ENCODE results near the gene ABCA4. TPM values are rescaled to one million over a fixed set of nuclear protein-coding genes. Genes with fewer than 3 reads are reported as not detected.

Gene ABCA4
- total RNA-seq, 2 experiments from 2014 or later, result not detected

- DNase-seq, result no peak
- Mint-ChIP-seq H3K27me3 (peaks cover 32% of the 10 kb centered on the region), H3K9me3 (ENCODE audit: low read depth) (no peaks in the 10 kb centered on the region), H3K27ac (no peak overlapping the region), H3K4me1 (no peaks in the 10 kb centered on the region), H3K36me3 (no peaks in the 10 kb centered on the region), H3K4me3 (no peak overlapping the region)
- no peak for ATAC-seq
- CTCF ChIA-PET, result interaction anchor here (1.7 kb wide), 2 partner anchors 14 to 17 kb away, joined by 4 to 5 read pairs; no protein-coding TSS in a partner anchor
Measured at GRCh38 chr1:94056171-94056570, 64.8 kb downstream of the ABCA4 start.

- ATAC-seq (no peak), DNase-seq (no peak)
- H3K27ac Mint-ChIP-seq, result no peak overlapping the region
- no peaks in the 10 kb centered on the region for H3K4me1 Mint-ChIP-seq
- CTCF ChIA-PET, result interaction anchor here (1.7 kb wide), 2 partner anchors 13 to 16 kb away, joined by 4 to 5 read pairs; no protein-coding TSS in a partner anchor
- H3K9me3 Mint-ChIP-seq (ENCODE audit: low read depth), result no peaks in the 10 kb centered on the region
- H3K36me3 Mint-ChIP-seq, result no peaks in the 10 kb centered on the region
- peaks cover 32% of the 10 kb centered on the region for H3K27me3 Mint-ChIP-seq
- no peak overlapping the region for H3K4me3 Mint-ChIP-seq
Measured at GRCh38 chr1:94055459-94056122, 65.4 kb downstream of the ABCA4 start.

DNA sequence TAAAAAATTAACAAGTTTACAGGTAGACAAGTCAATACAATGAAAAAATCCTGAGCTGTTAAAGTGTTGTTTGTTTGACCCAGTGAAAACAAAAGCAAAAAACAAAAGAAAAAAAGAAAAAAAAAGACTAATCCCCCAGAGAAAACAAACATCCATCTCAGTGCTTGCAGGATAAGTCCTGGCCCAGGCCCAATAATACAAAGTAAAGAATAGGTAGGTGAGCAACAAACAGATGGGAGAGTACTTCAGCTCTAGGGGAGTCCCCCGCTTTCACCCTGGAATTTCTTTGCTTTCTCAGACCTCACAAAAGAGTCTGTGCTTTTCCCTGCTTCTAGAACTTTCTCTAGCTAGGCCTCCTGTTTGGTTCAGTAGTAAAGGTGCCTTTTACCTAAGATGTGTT is 70.3 kb downstream of the ABCA4 start:
- ATAC-seq, result no peak
- no peaks in the 10 kb centered on the region for H3K9me3 Mint-ChIP-seq (ENCODE audit: low read depth)
- no peak overlapping the region for H3K27ac Mint-ChIP-seq
- no peak for DNase-seq
- no peak overlapping the region for H3K4me3 Mint-ChIP-seq
- CTCF ChIA-PET, result no interaction called here
- H3K27me3 Mint-ChIP-seq, result peaks cover 11% of the 10 kb centered on the region
- peaks cover 2% of the 10 kb centered on the region for H3K4me1 Mint-ChIP-seq
- H3K36me3 Mint-ChIP-seq, result no peaks in the 10 kb centered on the region

DNA sequence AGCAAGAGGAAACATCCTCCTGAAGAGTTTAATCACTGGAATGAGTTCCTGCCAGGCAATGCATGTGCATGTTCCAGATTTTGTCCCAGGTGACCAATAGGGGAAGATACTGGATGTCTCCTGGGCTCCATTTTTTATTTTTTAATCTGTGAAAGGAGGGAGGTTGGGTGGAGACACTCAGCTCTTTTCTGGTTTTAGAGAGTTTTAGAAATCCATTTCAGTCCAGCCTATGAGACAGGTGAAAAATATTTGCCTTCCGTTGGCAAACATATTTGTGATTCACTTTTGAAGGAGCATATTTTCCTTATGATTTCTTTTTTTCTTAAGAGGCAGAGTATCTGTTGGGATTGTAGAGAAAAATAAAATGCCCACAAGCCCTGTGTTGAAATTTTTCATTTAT is 70.7 kb downstream of the ABCA4 start:
- H3K4me3 Mint-ChIP-seq, result no peak overlapping the region
- no peak for DNase-seq
- peaks cover 11% of the 10 kb centered on the region for H3K27me3 Mint-ChIP-seq
- H3K4me1 Mint-ChIP-seq, result peaks cover 6% of the 10 kb centered on the region
- no peaks in the 10 kb centered on the region for H3K9me3 Mint-ChIP-seq (ENCODE audit: low read depth)
- no peak overlapping the region for H3K27ac Mint-ChIP-seq
- CTCF ChIA-PET, result no interaction called here
- no peaks in the 10 kb centered on the region for H3K36me3 Mint-ChIP-seq
- no peak for ATAC-seq

GRCh38 chr1:94049791-94050190 is 71.2 kb downstream of the ABCA4 start:
- no peak overlapping the region for H3K27ac Mint-ChIP-seq
- H3K36me3 Mint-ChIP-seq, result no peaks in the 10 kb centered on the region
- H3K4me1 Mint-ChIP-seq, result peaks cover 6% of the 10 kb centered on the region
- H3K27me3 Mint-ChIP-seq, result peaks cover 11% of the 10 kb centered on the region
- H3K9me3 Mint-ChIP-seq (ENCODE audit: low read depth), result no peaks in the 10 kb centered on the region
- DNase-seq (no peak), ATAC-seq (no peak)
- CTCF ChIA-PET, result no interaction called here
- H3K4me3 Mint-ChIP-seq, result no peak overlapping the region

GRCh38 chr1:94048413-94049164 is 72.4 kb downstream of the ABCA4 start:
- H3K4me1 Mint-ChIP-seq, result peaks cover 10% of the 10 kb centered on the region
- no peaks in the 10 kb centered on the region for H3K36me3 Mint-ChIP-seq
- H3K4me3 Mint-ChIP-seq, result no peak overlapping the region
- no peak for DNase-seq
- ATAC-seq, result no peak
- peaks cover 5% of the 10 kb centered on the region for H3K27me3 Mint-ChIP-seq
- H3K27ac Mint-ChIP-seq, result no peak overlapping the region
- CTCF ChIA-PET, result interaction anchor here (0.7 to 1.4 kb wide), 3 partner anchors 9 to 21 kb away, joined by 3 to 5 read pairs (median 3); no protein-coding TSS in a partner anchor
- no peaks in the 10 kb centered on the region for H3K9me3 Mint-ChIP-seq (ENCODE audit: low read depth)

GRCh38 chr1:94047949-94048348 is 73.0 kb downstream of the ABCA4 start:
- peaks cover 10% of the 10 kb centered on the region for H3K4me1 Mint-ChIP-seq
- no peaks in the 10 kb centered on the region for H3K36me3 Mint-ChIP-seq
- H3K27ac Mint-ChIP-seq, result no peak overlapping the region
- no peak for ATAC-seq
- no peak for DNase-seq
- CTCF ChIA-PET, result interaction anchor here (0.7 to 1.4 kb wide), 3 partner anchors 8 to 21 kb away, joined by 3 to 5 read pairs (median 3); no protein-coding TSS in a partner anchor
- H3K4me3 Mint-ChIP-seq, result no peak overlapping the region
- peaks cover 5% of the 10 kb centered on the region for H3K27me3 Mint-ChIP-seq
- no peaks in the 10 kb centered on the region for H3K9me3 Mint-ChIP-seq (ENCODE audit: low read depth)

DNA sequence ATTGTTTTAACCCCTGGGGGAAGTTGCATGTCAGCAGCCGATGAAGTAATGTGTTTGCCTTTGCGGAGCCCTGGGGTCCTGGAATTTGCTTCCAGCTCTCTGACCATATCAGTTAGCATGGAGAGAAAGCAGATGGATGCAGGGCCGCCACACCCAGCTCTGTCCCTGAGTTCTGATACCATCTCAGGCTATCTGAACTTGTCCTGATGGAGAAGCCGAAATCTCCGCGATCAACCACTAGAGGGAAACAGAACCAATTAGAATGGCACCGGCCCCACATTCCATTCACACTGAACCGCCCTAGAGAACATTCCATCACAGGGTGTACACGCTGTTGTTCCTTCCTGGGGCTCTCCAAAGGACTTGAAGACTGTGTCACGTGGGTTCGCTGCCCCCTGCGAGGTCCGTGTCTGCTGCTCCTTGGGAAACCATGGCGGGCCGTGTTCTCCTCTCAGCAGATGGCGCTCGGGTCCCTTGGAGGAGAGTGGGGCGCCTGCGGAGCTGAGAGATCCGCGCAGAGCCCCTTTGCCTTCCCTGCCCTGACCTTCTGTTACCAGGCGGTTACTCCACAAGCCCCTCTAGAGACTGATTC is 75.4 kb downstream of the ABCA4 start:
- ATAC-seq (peak; percentile 57), DNase-seq (peak; percentile 53)
- no peaks in the 10 kb centered on the region for H3K9me3 Mint-ChIP-seq (ENCODE audit: low read depth)
- H3K4me1 Mint-ChIP-seq, result peaks cover 10% of the 10 kb centered on the region
- CTCF ChIA-PET, result interaction anchor here (0.8 to 3.2 kb wide), 12 partner anchors 9 to 758 kb away, joined by 3 to 11 read pairs (median 6); no protein-coding TSS in a partner anchor
- H3K27ac Mint-ChIP-seq, result no peak overlapping the region
- no peaks in the 10 kb centered on the region for H3K36me3 Mint-ChIP-seq
- H3K4me3 Mint-ChIP-seq, result peak overlapping the region; percentile 38
- H3K27me3 Mint-ChIP-seq, result peaks cover 9% of the 10 kb centered on the region

DNA sequence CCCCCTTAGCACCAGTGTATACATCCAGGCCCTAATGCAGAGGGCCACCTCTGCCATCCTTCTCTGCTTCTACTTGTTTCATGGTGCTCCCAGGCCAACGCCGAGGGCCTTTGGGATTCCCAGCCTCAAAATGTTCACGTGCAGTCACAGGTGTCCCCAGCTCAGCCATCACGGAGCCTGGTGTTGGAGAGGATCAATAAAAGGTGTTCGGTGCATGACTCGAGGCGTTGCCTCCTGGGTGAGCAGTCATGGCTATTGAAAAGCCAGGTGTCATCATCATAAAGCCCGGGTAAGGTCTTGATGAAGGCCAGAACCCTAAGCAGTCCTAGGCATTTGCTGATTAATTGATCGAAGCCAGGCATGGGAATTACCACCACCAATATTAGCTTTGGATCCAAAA is 76.1 kb downstream of the ABCA4 start:
- peaks cover 10% of the 10 kb centered on the region for H3K4me1 Mint-ChIP-seq
- H3K27me3 Mint-ChIP-seq, result peaks cover 12% of the 10 kb centered on the region
- no peak overlapping the region for H3K27ac Mint-ChIP-seq
- CTCF ChIA-PET, result interaction anchor here (0.7 to 3.2 kb wide), 12 partner anchors 8 to 419 kb away, joined by 3 to 11 read pairs (median 4); no protein-coding TSS in a partner anchor
- DNase-seq, result no peak
- H3K9me3 Mint-ChIP-seq (ENCODE audit: low read depth), result no peaks in the 10 kb centered on the region
- no peak for ATAC-seq
- H3K4me3 Mint-ChIP-seq, result no peak overlapping the region
- H3K36me3 Mint-ChIP-seq, result no peaks in the 10 kb centered on the region

DNA sequence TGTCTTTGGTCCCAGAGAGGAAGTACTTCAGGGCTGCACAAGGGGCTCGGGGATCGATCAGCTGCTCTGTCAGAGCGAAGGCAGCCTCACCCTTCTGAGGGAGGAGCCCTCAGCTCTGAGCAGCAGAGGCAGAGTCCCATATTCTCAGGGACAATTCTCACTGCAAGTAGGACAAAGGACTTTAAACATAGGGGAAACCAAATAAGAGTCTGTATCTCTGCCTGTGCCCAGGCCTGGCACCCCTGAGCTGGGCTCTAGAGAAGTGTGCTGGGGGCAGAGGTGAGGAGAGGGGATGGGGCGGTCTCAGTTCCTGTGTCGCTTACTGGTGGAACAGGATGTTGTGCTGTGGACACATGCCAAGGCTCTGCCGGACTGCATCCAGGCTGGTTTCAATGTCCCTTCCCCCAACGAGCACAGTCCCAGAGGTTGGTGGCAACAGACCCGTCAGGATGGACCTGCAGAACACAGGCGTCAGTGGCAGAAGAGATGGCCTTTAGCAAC is 76.6 kb downstream of the ABCA4 start:
- CTCF ChIA-PET, result interaction anchor here (0.7 to 3.2 kb wide), 5 partner anchors 8 to 420 kb away, joined by 3 to 11 read pairs (median 7); no protein-coding TSS in a partner anchor
- DNase-seq, result no peak
- H3K4me1 Mint-ChIP-seq, result peaks cover 10% of the 10 kb centered on the region
- H3K27ac Mint-ChIP-seq, result no peak overlapping the region
- no peak for ATAC-seq
- no peak overlapping the region for H3K4me3 Mint-ChIP-seq
- no peaks in the 10 kb centered on the region for H3K9me3 Mint-ChIP-seq (ENCODE audit: low read depth)
- H3K27me3 Mint-ChIP-seq, result peaks cover 16% of the 10 kb centered on the region
- no peaks in the 10 kb centered on the region for H3K36me3 Mint-ChIP-seq

DNA sequence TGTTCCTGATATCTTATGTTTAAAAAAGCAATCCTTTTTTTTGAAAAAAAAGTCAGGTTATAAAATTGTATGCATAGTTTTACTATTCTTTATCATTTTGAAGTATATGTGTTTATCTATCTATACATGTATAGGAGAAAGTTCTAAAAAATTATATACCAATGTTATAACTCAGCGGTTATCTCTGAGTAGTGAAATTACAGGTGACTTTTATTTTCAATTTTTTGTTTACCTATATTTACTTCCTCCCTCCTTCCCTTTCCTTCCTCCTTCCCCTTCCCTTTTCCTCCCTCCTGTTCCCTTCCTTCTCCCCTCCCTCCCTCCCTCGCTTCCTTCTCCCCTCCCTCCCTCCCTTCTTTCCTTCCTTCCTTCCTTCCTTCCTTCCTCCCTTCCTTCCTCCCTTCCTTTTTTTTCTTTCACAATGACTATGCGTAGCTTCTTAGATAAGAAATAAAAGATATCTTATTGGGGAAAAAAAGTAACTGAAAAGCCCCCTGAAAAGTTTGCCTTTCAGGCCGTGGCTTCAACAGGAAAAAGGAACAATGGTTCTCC is 77.1 kb downstream of the ABCA4 start:
- peaks cover 10% of the 10 kb centered on the region for H3K4me1 Mint-ChIP-seq
- DNase-seq (no peak), ATAC-seq (no peak)
- no peaks in the 10 kb centered on the region for H3K9me3 Mint-ChIP-seq (ENCODE audit: low read depth)
- peaks cover 19% of the 10 kb centered on the region for H3K27me3 Mint-ChIP-seq
- no peak overlapping the region for H3K27ac Mint-ChIP-seq
- no peak overlapping the region for H3K4me3 Mint-ChIP-seq
- H3K36me3 Mint-ChIP-seq, result no peaks in the 10 kb centered on the region
- CTCF ChIA-PET, result interaction anchor here (1.7 to 3.2 kb wide), 2 partner anchors 7 to 18 kb away, joined by 4 to 11 read pairs; no protein-coding TSS in a partner anchor

- DNase-seq (no peak), ATAC-seq (no peak)
- no peak overlapping the region for H3K27ac Mint-ChIP-seq
- H3K36me3 Mint-ChIP-seq, result no peaks in the 10 kb centered on the region
- CTCF ChIA-PET, result interaction anchor here (1.1 to 3.8 kb wide), 3 partner anchors 12 to 17 kb away, joined by 3 to 20 read pairs (median 5); no protein-coding TSS in a partner anchor
- H3K4me3 Mint-ChIP-seq, result no peak overlapping the region
- no peaks in the 10 kb centered on the region for H3K9me3 Mint-ChIP-seq (ENCODE audit: low read depth)
- H3K27me3 Mint-ChIP-seq, result peaks cover 30% of the 10 kb centered on the region
- H3K4me1 Mint-ChIP-seq, result peaks cover 15% of the 10 kb centered on the region
Measured at GRCh38 chr1:94042388-94042787, 78.6 kb downstream of the ABCA4 start.

Data from activated CD8-positive, alpha-beta memory T cell treated with anti-CD3 and anti-CD28 coated beads, Interleukin-2, amount 10 ng/mL, durations not matched to agents 7 days and 5 days (primary cell).